ENCODE data around the gene RPL28.

GRCh38 chr19:55353356-55353802 is 32.4 kb upstream of the RPL28 start:
- no peak for TF ChIP-seq CTCF (conservative IDR thresholded peaks at IDR 0.05; ENCODE audit: low read depth, low read length)
- no peak for TF ChIP-seq POLR2A (IDR thresholded peaks at IDR 0.05; ENCODE audit: low read depth, low read length)
- no peak for TF ChIP-seq MXI1 (IDR thresholded peaks at IDR 0.05; ENCODE audit: borderline replicate concordance, low read depth, low read length)
- no peak for TF ChIP-seq RFX5 (IDR thresholded peaks at IDR 0.05; ENCODE audit: low read depth, low read length)
- TF ChIP-seq RAD21 (IDR thresholded peaks at IDR 0.05; ENCODE audit: low read length), result no peak
- no peak for TF ChIP-seq USF2 (IDR thresholded peaks at IDR 0.05; ENCODE audit: low read depth, low read length)
- TF ChIP-seq RCOR1 (IDR thresholded peaks at IDR 0.05; ENCODE audit: insufficient replicate concordance, low read length), result no peak

Data from IMR-90 (cell line).